ENCODE results near the gene ABLIM3. TPM values are rescaled to one million over a fixed set of nuclear protein-coding genes. Genes with fewer than 3 reads are reported as not detected.
A peak's percentile ranks its signal among the peaks of the same experiment; 100 is the strongest.

Gene ABLIM3
- polyA plus RNA-seq, 1 donor (not counting 4 experiments of a cell fraction or from before 2014, with no cell fraction given) = 7.9 TPM

GRCh38 chr5:149130121-149130914 is 11.0 kb upstream of the ABLIM3 start:
- Histone ChIP-seq H3K4me3 (ENCODE audit: control insufficient read depth in 2 of 3, extremely low read depth in 1 of 3, insufficient read depth in 2 of 3, low read depth in 1 of 3, low read length in 3 of 3) (no peak overlapping the region), H3K9me1 (ENCODE audit: control insufficient read depth, extremely low read depth, insufficient read depth, low read length) (no peaks in the 10 kb centered on the region), H3K9ac (ENCODE audit: control insufficient read depth, extremely low read depth, insufficient read depth, low read length) (no peak overlapping the region), H3K4me2 (ENCODE audit: control insufficient read depth, extremely low read depth, insufficient read depth, low read depth, low read length) (no peak overlapping the region), H2AFZ (ENCODE audit: control insufficient read depth, low read length) (no peak overlapping the region), H4K20me1 (ENCODE audit: control insufficient read depth, extremely low read depth, insufficient read depth, low read length) (no peaks in the 10 kb centered on the region), H3K36me3 (ENCODE audit: control insufficient read depth in 2 of 2, extremely low read depth in 1 of 2, insufficient read depth in 2 of 2, low read length in 2 of 2) (no peaks in the 10 kb centered on the region), H3K27ac (ENCODE audit: control insufficient read depth, insufficient read depth, low read length) (no peak overlapping the region), H3K9me3 (ENCODE audit: control insufficient read depth, low read depth, low read length) (no peaks in the 10 kb centered on the region), H3K79me2 (ENCODE audit: control insufficient read depth, insufficient read depth, low read length) (no peaks in the 10 kb centered on the region), H3K4me1 (ENCODE audit: control insufficient read depth, extremely low read depth, insufficient read depth, low read length) (peaks cover 63% of the 10 kb centered on the region), H3K27me3 (ENCODE audit: control insufficient read depth, extremely low read depth, insufficient read depth, low read length) (no peaks in the 10 kb centered on the region)
- TF ChIP-seq, protein P1, sequence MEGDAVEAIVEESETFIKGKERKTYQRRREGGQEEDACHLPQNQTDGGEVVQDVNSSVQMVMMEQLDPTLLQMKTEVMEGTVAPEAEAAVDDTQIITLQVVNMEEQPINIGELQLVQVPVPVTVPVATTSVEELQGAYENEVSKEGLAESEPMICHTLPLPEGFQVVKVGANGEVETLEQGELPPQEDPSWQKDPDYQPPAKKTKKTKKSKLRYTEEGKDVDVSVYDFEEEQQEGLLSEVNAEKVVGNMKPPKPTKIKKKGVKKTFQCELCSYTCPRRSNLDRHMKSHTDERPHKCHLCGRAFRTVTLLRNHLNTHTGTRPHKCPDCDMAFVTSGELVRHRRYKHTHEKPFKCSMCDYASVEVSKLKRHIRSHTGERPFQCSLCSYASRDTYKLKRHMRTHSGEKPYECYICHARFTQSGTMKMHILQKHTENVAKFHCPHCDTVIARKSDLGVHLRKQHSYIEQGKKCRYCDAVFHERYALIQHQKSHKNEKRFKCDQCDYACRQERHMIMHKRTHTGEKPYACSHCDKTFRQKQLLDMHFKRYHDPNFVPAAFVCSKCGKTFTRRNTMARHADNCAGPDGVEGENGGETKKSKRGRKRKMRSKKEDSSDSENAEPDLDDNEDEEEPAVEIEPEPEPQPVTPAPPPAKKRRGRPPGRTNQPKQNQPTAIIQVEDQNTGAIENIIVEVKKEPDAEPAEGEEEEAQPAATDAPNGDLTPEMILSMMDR (optimal IDR thresholded peaks at IDR 0.05 in 1 of 3, IDR thresholded peaks at IDR 0.05 in 1 of 3, conservative IDR thresholded peaks at IDR 0.05 in 1 of 3; ENCODE audit: extremely low read depth in 1 of 3, insufficient read depth in 2 of 3, low read length in 3 of 3) = peak; percentile 11 to 44 (median 27)
- TF ChIP-seq EZH2 (IDR thresholded peaks at IDR 0.05; ENCODE audit: low read length) = no peak
- dilution Hi-C loops (cut with MboI; ENCODE audit: extremely low pct_ligation_motif_present, low sequenced_read_pairs) = no loop called here
- no peak for FAIRE-seq
- DNase-seq (ENCODE audit: low read depth, low spot score) = no peak

- Histone ChIP-seq H3K27me3 (ENCODE audit: control insufficient read depth, extremely low read depth, insufficient read depth, low read length) (no peaks in the 10 kb centered on the region), H3K9me3 (ENCODE audit: control insufficient read depth, low read depth, low read length) (no peaks in the 10 kb centered on the region), H3K9ac (ENCODE audit: control insufficient read depth, extremely low read depth, insufficient read depth, low read length) (no peak overlapping the region), H3K4me3 (ENCODE audit: control insufficient read depth in 2 of 3, extremely low read depth in 1 of 3, insufficient read depth in 2 of 3, low read depth in 1 of 3, low read length in 3 of 3) (no peak overlapping the region), H3K4me2 (ENCODE audit: control insufficient read depth, extremely low read depth, insufficient read depth, low read depth, low read length) (no peak overlapping the region), H2AFZ (ENCODE audit: control insufficient read depth, low read length) (no peak overlapping the region), H3K9me1 (ENCODE audit: control insufficient read depth, extremely low read depth, insufficient read depth, low read length) (no peaks in the 10 kb centered on the region), H3K27ac (ENCODE audit: control insufficient read depth, insufficient read depth, low read length) (no peak overlapping the region), H3K79me2 (ENCODE audit: control insufficient read depth, insufficient read depth, low read length) (no peaks in the 10 kb centered on the region), H3K4me1 (ENCODE audit: control insufficient read depth, extremely low read depth, insufficient read depth, low read length) (peaks cover 50% of the 10 kb centered on the region), H4K20me1 (ENCODE audit: control insufficient read depth, extremely low read depth, insufficient read depth, low read length) (no peaks in the 10 kb centered on the region), H3K36me3 (ENCODE audit: control insufficient read depth in 2 of 2, extremely low read depth in 1 of 2, insufficient read depth in 2 of 2, low read length in 2 of 2) (no peaks in the 10 kb centered on the region)
- FAIRE-seq (no peak), DNase-seq (ENCODE audit: low read depth, low spot score) (no peak)
- no peak for TF ChIP-seq EZH2 (IDR thresholded peaks at IDR 0.05; ENCODE audit: low read length)
- TF ChIP-seq, protein P1 (optimal IDR thresholded peaks at IDR 0.05 in 1 of 3, IDR thresholded peaks at IDR 0.05 in 1 of 3, conservative IDR thresholded peaks at IDR 0.05 in 1 of 3; ENCODE audit: extremely low read depth in 1 of 3, insufficient read depth in 2 of 3, low read length in 3 of 3) = no peak
- dilution Hi-C loops (cut with MboI; ENCODE audit: extremely low pct_ligation_motif_present, low sequenced_read_pairs) = no loop called here
Observed at GRCh38 chr5:149132474-149132873, 8.8 kb upstream of the ABLIM3 start.
